Globus pallidus (tissue), 1 donor: ENCODE results near the gene RTP2.

Experiments used
- DNase-seq: peaks from one replicate; pipeline ENCODE4 v3.0.0-alpha.2; 2015; ENCODE audit warnings: low spot score

RTP2 gene

GRCh38 chr3:187702507-187703033 lies at the start of gene RTP2:
Gene RTP2, minus strand, starts transcription at chr3:187702557. Its CDS starts 429 bp downstream, at chr3:187702128.
- DNase-seq = no peak

- DNase-seq = no peak
Observed at GRCh38 chr3:187750513-187751123, 48.3 kb upstream of the RTP2 start.

- no peak for DNase-seq
Observed at GRCh38 chr3:187750006-187750512, 47.7 kb upstream of the RTP2 start.

- peak; percentile 90 for DNase-seq
Observed at GRCh38 chr3:187748050-187748481, 45.7 kb upstream of the RTP2 start.

DNA sequence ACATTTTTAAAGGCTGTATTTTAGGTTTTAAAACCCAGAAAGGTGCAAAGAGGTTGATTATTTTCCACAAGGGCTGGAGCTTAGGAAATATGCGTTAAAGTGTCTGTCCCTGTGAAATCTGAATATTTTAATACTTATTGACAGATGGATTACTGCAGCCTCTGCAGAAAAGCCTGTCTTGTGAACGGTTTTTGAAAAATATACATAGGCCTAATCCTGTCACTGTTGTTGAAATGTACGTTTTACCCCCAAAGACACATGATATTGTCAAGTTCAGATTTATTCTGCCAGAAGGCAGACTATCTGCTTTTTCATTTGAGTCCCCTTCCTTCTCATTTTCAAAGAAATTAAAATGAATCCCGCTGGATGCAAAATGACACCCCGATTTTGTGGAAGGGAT lies 45.1 kb upstream of the RTP2 start:
- peak; percentile 24 for DNase-seq

- peak; percentile 67 for DNase-seq
Observed at GRCh38 chr3:187746442-187747281, 44.3 kb upstream of the RTP2 start.

GRCh38 chr3:187746059-187746441 lies 43.7 kb upstream of the RTP2 start:
- DNase-seq = no peak

GRCh38 chr3:187745201-187746058 lies 43.1 kb upstream of the RTP2 start, which contains the start of gene BCL6:
Gene BCL6, minus strand, starts transcription at chr3:187745468. Its CDS starts 11,775 bp downstream, at chr3:187733693.
- peak; percentile 97 for DNase-seq

DNA sequence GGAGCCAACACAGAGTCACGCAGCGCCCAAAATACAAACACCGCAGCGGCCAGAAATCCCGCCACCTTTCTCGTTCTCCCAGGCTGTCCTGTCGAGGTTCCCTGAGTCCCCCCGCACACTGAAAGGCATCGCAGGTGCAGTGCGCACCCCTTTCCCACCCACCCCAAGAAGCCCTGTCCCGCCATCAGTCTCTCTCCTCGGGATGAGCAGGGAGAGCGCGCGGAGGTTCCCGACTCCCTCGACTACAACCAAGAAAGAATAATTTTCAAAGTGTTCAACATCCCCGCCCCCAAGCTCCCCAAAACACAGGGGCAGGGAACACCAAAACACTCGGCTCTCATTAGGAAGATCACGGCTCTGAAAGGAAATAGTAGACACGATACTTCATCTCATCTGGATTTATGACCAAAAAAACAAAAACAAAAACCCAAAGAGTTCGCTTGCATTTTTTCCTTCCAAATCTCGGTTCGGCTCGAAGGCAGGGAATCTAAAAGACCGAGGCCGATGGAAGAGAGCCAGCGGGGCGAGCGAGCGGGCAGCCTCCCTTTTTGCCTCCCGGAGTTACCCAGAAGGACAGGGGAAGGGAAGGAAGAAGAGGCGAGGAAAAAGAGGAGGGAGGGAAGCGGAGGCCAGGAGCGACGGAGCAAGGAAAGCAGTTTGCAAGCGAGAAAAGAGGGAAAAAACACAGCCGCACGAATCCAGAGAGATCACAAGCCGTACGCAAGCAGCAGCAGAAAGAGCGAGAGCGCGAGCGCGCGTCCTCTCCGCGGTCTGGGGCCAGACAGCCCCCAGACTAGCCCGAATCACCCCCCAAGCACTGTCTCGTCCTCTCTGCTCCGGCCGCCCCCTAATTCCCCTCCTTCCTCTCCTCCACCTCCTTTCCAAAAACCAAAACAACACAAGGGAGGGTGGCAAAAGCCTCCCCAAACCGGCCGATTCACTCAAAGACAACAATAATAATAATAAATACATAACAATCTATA lies 42.1 kb upstream of the RTP2 start:
- DNase-seq = peak; percentile 73

- peak; percentile 61 for DNase-seq
Observed at GRCh38 chr3:187743195-187744141, 41.1 kb upstream of the RTP2 start.

GRCh38 chr3:187742351-187743171 lies 40.2 kb upstream of the RTP2 start:
- DNase-seq = peak; percentile 51

DNA sequence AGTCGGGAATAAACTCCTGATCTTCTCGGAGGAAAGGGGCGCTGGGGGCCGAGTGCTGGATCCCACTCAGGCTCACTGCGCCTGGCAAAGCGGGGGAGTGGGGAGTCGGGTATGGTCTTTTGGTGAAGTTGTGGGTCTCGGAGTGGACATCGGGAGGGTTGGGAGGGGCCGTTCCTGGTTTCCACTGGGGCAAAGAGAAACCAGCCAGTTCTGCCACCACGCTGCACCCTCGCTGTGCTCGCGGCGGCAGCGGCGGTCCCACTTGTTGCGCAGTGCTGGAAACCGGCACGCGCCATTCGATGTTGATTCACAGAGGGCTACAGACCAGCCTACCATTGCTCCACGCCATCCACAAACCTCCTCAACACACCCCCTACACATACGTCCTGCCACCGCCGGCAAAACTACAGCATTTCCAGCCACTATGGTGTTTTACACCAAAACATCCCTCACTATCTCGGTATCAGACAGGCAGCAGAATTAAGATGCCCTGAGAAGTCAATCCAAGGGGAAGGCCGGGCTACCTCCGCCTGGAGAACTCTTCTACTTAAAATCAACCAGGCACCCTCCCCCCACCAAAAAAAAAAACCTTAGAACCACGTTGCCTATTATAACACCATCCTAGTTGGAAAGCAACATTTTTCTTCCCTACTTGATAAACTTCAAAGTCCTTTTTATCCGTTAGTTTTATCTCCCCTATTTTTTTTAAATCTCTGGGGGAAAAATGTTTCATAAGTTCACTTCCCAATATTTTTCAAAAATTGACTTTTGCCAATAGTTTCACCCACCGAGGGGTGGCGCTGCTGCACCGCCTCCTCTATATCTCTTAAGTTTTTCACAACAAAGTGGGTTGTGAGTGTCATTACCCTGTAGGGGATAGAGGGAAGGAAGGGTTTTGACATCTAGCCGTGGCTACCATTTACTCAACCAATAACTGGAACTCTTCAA lies 39.3 kb upstream of the RTP2 start:
- peak; percentile 78 for DNase-seq

GRCh38 chr3:187740421-187741399 lies 38.4 kb upstream of the RTP2 start:
- peak; percentile 76 for DNase-seq

DNA sequence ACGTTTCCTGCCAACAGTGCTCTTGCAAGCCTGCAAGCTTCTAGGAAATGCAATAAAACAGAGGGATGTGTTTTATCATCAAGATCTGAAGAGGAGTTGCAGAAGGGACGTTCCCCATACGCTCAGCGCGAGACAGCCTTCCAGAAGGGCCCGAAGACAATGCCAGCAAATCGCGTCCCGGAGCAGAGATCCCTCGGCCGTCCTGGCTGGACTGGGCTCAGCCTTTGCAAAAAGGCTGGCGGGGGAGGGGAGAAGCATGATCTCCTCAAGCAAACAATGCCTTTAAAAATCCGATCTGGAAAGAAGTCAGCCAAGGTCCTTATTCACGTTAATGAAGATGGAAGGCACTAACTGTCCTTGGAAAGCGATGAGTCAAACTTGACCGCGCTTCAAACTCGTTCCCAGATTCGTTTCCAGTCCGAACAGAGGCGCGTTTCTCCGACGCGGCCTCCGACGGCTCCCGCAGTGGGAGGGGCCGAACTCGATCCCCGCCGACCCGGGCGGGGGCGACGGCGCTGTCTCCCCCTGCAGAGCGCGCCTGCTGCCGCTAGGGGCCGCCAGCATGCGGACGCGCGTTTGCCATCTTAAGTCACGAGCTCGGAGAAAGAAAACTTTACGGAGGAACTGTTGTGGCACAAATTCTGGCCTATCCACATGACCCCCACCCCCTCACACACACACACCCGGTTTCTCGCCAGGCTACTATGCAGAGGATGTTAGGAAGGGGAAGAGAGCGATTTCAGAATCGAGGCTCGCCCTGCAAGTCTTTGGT lies 37.4 kb upstream of the RTP2 start:
- DNase-seq = peak; percentile 86

DNA sequence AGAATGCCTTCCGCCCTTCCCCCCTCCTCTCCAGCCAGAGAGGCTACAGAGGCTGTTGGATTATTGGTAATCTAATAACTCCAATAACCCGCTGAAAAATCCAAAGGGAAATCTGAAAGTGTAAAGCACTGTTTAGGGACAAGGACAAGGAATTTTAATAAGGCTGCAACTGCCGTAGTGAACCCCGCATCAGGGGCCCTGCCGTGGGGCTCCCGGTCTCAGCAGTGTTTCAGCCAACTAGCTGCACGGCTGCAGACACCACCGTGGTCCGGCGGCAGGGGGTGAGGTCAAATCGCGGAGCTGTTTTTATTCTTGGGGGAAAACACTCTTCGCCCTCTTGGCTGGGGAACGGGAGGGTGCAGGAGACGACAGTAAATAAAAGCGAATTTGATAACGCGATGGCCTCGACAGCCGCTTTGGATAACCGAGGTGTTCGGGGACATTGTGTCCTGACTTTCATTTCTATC lies 36.8 kb upstream of the RTP2 start:
- DNase-seq = no peak
